ES-I3 (cell line): ENCODE results near the gene HDX.
"Not testable (repeated sequence)": the region's sequence is repeated elsewhere in the genome, so short reads cannot be mapped to it uniquely, and the experiment has no call there.

ENCODE experiments used
- H3K36me3 ChIP-seq: 2 replicates; pipeline ENCODE4 v1.6.1; 2013; ENCODE audit warnings: mild to moderate bottlenecking, low read length, control low read depth, moderate library complexity; ENCODE audit not compliant: insufficient read depth
- H3K4me1 ChIP-seq: 2 replicates; pipeline ENCODE4 v1.6.1; 2013; ENCODE audit warnings: mild to moderate bottlenecking, control low read depth, low read length; ENCODE audit not compliant: insufficient read depth
- H3K9ac ChIP-seq: 2 replicates; pipeline ENCODE4 v1.6.1; 2013; ENCODE audit warnings: low read depth, mild to moderate bottlenecking, low read length, moderate library complexity
- H3K9me3 ChIP-seq: 2 replicates; pipeline ENCODE4 v1.6.1; 2013; ENCODE audit warnings: mild to moderate bottlenecking, low read length, moderate library complexity; ENCODE audit not compliant: control insufficient read depth, insufficient read depth

Gene HDX

GRCh38 chrX:84501798-84502628 lies at the start of gene HDX:
TSS of gene HDX (minus strand) at chrX:84502453. CDS start at chrX:84475397, 27,056 bp downstream.
- Histone ChIP-seq H3K9ac (peak within 1 kb of the TSS; percentile 69), H3K9me3 (no peaks in the 10 kb centered on the region), H3K36me3 (no peaks in the 10 kb centered on the region), H3K4me1 (no peaks in the 10 kb centered on the region)

- not testable (repeated sequence) for H3K9ac ChIP-seq, H3K4me1 ChIP-seq, H3K9me3 ChIP-seq, H3K36me3 ChIP-seq
Measured at GRCh38 chrX:84541315-84541714, 39.1 kb upstream of the HDX start.

GRCh38 chrX:84537627-84538026 lies 35.4 kb upstream of the HDX start:
- H3K9ac ChIP-seq, H3K9me3 ChIP-seq: not testable (repeated sequence)

GRCh38 chrX:84488426-84488825 lies 13.8 kb downstream of the HDX start:
- Histone ChIP-seq H3K4me1 (no peaks in the 10 kb centered on the region), H3K9ac (no peak overlapping the region), H3K9me3 (no peaks in the 10 kb centered on the region)

More at GRCh38 chrX:84537627-84538026, 35.4 kb upstream of the HDX start:
- not testable (repeated sequence) for H3K36me3 ChIP-seq, H3K4me1 ChIP-seq

GRCh38 chrX:84487365-84488353 lies 14.6 kb downstream of the HDX start:
- no peaks in the 10 kb centered on the region for H3K36me3 ChIP-seq
- no peak overlapping the region for H3K9ac ChIP-seq
- H3K9me3 ChIP-seq: no peaks in the 10 kb centered on the region; the same call in 1 of the 2 replicates
- no peaks in the 10 kb centered on the region for H3K4me1 ChIP-seq

More at GRCh38 chrX:84488426-84488825, 13.8 kb downstream of the HDX start:
- H3K36me3 ChIP-seq: no peaks in the 10 kb centered on the region

- no peaks in the 10 kb centered on the region for H3K36me3 ChIP-seq
- no peak overlapping the region for H3K9ac ChIP-seq
Measured at GRCh38 chrX:84479086-84479485, 23.2 kb downstream of the HDX start.

GRCh38 chrX:84477114-84477513 lies 25.1 kb downstream of the HDX start:
- Histone ChIP-seq H3K9me3 (no peaks in the 10 kb centered on the region; the same call in 1 of the 2 replicates), H3K9ac (no peak overlapping the region), H3K4me1 (no peaks in the 10 kb centered on the region), H3K36me3 (no peaks in the 10 kb centered on the region)

More at GRCh38 chrX:84479086-84479485, 23.2 kb downstream of the HDX start:
- H3K4me1 ChIP-seq: no peaks in the 10 kb centered on the region
- H3K9me3 ChIP-seq: no peaks in the 10 kb centered on the region; the same call in none of the 2 replicates

- Histone ChIP-seq H3K9ac (no peak overlapping the region), H3K36me3 (no peaks in the 10 kb centered on the region), H3K4me1 (no peaks in the 10 kb centered on the region), H3K9me3 (no peaks in the 10 kb centered on the region; the same call in 1 of the 2 replicates)
Measured at GRCh38 chrX:84475596-84475995, 26.7 kb downstream of the HDX start.

- H3K9ac ChIP-seq: no peak overlapping the region
Measured at GRCh38 chrX:84475101-84475500, 27.2 kb downstream of the HDX start.

GRCh38 chrX:84469226-84469625 lies 33.0 kb downstream of the HDX start:
- no peaks in the 10 kb centered on the region for H3K9me3 ChIP-seq
- H3K36me3 ChIP-seq: no peaks in the 10 kb centered on the region
- H3K9ac ChIP-seq: no peak overlapping the region
- H3K4me1 ChIP-seq: no peaks in the 10 kb centered on the region

More at GRCh38 chrX:84475101-84475500, 27.2 kb downstream of the HDX start:
- H3K36me3 ChIP-seq: no peaks in the 10 kb centered on the region
- no peaks in the 10 kb centered on the region for H3K4me1 ChIP-seq
- no peaks in the 10 kb centered on the region; the same call in 1 of the 2 replicates for H3K9me3 ChIP-seq

- Histone ChIP-seq H3K4me1 (no peaks in the 10 kb centered on the region), H3K9ac (no peak overlapping the region), H3K36me3 (no peaks in the 10 kb centered on the region), H3K9me3 (no peaks in the 10 kb centered on the region)
Measured at GRCh38 chrX:84467898-84468297, 34.4 kb downstream of the HDX start.

- H3K9me3 ChIP-seq: no peaks in the 10 kb centered on the region
- no peak overlapping the region for H3K9ac ChIP-seq
- H3K4me1 ChIP-seq: no peaks in the 10 kb centered on the region
- H3K36me3 ChIP-seq: no peaks in the 10 kb centered on the region
Measured at GRCh38 chrX:84453351-84454246, 48.7 kb downstream of the HDX start.

GRCh38 chrX:84441143-84441542 lies 61.1 kb downstream of the HDX start:
- Histone ChIP-seq H3K9ac (no peak overlapping the region), H3K4me1 (no peaks in the 10 kb centered on the region), H3K36me3 (no peaks in the 10 kb centered on the region), H3K9me3 (peaks cover 14% of the 10 kb centered on the region)
